HG02678 (cell line): Measurements from ENCODE around the gene RASL10A.
"Not testable (repeated sequence)": the region's sequence is repeated elsewhere in the genome, so short reads cannot be mapped to it uniquely, and the experiment has no call there.

Experiments used
- ATAC-seq: cut with Tn5 transposase; IDR thresholded peaks from one replicate; pipeline ENCODE4 v1.9.1; 2021; ENCODE audit warnings: mild to moderate bottlenecking, moderate library complexity; ENCODE audit not compliant: unreplicated experiment

RASL10A gene, protein sequence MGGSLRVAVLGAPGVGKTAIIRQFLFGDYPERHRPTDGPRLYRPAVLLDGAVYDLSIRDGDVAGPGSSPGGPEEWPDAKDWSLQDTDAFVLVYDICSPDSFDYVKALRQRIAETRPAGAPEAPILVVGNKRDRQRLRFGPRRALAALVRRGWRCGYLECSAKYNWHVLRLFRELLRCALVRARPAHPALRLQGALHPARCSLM

DNA sequence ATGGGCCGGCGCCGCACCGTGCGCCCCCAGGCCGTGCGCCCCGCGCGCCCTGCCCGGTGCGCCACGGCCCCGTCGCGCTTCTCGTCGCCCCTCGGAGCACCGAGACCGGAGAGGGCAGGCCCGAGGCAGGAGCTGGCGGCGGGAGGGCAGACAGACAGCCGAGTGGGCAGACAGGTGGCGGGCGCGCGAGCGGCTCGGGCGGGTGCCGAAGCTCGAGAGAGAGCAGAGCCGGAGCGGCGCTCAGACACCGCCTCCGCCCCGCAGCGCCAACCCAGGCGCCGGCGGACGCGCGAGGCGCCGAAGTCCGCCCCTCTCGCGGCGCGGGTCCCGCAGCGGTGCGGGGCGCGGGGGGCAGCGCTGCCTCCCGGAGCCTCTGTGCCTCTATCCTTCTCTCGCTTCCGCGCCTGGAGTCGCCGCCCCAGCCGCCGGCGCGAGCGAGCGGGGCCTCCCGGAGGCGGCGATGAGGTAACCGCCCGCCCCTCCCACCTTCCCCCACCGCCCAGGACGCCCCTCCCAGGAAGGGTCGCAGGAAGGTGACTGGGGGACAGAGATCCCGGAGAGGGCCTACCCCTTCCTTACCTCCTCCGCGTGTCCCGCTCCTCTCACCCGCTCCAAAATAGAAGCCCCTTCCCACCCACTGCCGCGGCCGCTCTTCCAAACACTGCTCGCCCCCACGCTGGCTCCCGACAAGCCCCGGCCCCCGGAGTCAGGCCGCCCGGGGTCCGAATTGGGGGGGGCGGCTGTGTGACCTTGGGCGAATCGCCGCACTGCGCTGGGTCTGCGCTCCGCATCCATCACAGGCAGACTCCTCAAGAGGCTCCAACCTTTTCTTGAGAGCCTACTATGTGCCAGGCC, at the start of gene RASL10A:
TSS of gene RASL10A (minus strand) at position 412 of the 855 bp plus-strand sequence. CDS start 451 bp downstream, outside the sequence.
- no peak for ATAC-seq

DNA sequence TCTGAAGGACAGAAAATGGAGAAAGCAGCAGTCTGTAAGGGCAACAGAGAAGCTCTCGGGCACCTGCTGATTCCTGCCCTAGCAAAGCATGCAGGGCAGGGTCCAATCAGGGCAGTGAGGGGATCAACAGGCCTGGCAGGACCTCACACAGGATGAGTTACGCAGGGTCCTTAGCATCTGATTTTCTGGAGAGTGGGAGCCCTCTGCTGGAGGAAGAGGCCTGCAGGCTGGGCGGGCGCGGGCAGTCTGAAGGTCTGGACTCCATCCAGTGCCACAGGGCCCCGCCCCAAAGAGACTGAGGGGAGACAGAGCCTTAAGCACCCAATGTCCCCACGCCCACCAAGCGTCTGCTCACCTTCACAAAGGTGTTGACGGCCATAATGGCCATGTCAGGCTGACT, 44.0 kb upstream of the RASL10A start:
- no peak for ATAC-seq

DNA sequence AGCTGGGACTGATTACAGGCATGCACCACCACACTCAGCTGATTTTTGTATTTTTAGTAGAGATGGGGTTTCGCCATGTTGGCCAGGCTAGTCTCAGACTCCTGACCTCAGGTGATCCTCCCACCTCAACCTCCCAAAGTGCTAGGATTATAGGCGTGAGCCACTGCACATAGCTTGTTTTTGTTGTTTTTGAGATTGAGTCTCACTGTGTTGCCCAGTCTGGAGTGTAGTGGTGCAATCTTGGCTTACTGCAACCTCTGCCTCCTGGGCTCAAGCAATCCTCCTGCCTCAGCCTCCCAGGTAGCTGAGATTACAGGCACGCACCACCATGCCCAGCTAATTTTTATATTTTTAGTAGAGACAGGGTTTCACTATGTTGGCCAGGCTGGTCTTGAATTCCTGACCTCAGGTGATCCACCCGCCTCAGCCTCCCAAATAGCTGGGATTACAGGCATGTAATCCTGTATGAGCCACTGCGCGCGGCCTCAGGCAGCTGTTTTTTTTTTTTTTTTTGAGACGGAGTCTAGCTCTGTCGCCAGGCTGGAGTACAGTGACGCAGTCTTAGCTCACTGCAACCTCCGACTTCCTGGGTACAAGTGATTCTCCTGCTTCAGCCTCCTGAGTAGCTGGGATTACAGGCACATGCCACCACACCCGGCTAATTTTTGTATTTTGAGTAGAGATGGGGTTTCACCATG, 41.8 kb upstream of the RASL10A start:
- ATAC-seq = not testable (repeated sequence)

GRCh38 chr22:29353860-29354259, 38.4 kb upstream of the RASL10A start:
- no peak for ATAC-seq

DNA sequence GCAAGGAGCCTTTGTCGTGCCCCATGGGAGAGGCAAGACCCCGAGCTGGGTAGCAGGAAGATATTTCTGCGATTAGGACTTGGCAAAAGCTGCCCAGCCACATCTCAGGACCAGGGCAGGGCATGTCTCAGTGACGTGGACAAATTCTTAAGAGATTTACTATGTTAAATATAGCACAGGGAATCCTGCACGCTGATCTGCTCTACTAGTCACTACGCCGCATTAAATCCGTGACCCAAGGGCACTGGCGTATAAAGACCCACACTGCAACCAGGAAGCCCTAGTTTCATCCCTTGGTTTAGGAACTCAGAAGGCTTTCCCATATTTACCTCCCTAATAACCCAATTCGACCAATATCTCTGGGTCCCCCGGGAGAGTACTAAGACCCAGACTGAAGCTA, 37.8 kb upstream of the RASL10A start:
- ATAC-seq = no peak

GRCh38 chr22:29352778-29353177, 37.3 kb upstream of the RASL10A start:
- no peak for ATAC-seq

DNA sequence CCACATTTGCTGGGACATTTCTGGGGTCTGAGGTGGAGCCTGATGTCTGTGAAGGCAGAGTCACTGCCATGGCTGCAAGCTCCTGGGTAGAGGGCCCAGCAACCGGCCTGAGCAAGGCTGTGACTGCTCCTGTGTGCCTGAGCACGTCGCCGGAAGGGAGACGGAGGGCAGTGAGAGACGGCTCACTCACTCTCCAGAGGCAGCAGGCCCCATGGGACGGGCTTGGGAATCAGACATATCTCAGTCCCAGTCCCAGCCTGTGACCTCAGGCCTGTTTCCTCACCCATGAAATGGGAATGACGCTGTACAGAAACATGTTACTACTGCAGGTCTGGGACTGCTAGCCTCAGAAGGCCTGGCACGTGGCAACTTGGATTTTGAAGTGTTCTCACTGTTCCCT, 36.4 kb upstream of the RASL10A start:
- no peak for ATAC-seq

GRCh38 chr22:29351042-29351441, 35.5 kb upstream of the RASL10A start:
- no peak for ATAC-seq

GRCh38 chr22:29348956-29349355, 33.5 kb upstream of the RASL10A start:
- ATAC-seq = no peak

- no peak for ATAC-seq
Observed at GRCh38 chr22:29348041-29348440, 32.5 kb upstream of the RASL10A start.

GRCh38 chr22:29346659-29347058, 31.2 kb upstream of the RASL10A start:
- no peak for ATAC-seq

DNA sequence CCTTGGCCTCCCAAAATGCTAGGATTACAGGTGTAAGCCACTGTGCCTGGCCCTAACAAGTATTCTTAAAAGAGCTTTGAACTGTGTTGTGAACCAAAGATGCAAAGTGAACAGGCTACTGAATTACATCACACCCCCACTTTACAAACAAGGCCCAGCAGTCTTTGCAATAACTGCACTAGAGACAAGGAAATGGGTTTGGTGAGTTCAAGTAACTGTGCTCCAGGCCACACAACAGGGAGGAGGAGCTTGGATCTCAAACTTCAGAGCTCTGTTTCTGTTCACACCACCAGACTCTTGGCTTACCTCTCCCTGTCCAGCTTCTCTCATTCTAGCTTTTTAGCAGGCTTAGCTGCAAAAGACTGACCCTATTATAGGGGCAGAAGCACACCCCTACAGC, 30.4 kb upstream of the RASL10A start:
- no peak for ATAC-seq

- ATAC-seq = not testable (repeated sequence)
Observed at GRCh38 chr22:29344889-29345288, 29.4 kb upstream of the RASL10A start.

- ATAC-seq = no peak
Observed at GRCh38 chr22:29344137-29344536, 28.6 kb upstream of the RASL10A start.

DNA sequence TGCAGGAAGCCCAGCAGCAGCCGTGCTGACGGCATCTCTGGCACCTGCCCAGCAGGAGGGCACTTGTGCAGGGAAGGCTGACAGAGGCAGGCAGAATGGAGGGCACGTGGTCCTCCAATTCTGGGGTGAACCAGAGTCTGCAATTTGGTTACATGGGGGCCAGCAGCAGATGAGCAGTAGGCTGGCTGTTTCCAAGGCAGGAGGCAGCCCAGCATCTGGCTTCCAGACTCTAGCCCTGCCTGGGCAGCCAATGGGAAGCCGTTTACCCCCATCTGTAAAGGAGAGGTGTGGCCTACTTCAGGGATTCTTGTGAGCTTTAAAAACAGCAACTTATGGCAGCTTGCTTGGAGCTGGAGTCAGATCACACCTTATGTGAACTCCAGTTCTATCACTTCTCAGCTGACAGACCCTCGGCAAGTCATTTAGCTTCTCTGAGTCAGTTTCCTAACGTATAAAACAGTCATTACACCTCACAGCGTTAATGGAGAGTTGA, 27.9 kb upstream of the RASL10A start:
- no peak for ATAC-seq

GRCh38 chr22:29342577-29343312, 27.2 kb upstream of the RASL10A start:
- no peak for ATAC-seq

- no peak for ATAC-seq
Observed at GRCh38 chr22:29342177-29342576, 26.7 kb upstream of the RASL10A start.

- ATAC-seq = no peak
Observed at GRCh38 chr22:29341849-29342127, 26.3 kb upstream of the RASL10A start.

- ATAC-seq = no peak
Observed at GRCh38 chr22:29341056-29341848, 25.8 kb upstream of the RASL10A start.

DNA sequence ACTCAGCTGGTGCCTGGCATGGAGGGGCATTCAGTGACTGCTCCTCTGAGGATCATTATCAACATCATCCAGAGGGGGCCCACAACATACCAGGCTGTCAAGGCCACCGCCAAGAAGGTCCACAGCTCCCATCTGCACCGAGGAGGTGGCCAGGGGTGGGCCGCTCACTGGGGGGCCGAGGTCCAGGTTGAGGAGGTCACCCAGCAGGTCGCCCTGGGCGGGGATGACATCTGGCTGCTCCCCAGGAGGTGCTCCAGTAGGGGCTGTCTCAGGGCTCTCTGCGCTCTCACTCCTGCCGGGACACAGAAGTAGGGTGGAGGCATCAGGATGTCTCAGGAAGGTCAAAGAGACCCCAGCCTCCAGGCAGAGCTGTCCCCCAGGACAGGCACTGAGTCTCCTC, 25.1 kb upstream of the RASL10A start:
- no peak for ATAC-seq
